Epithelial cell of proximal tubule (primary cell): ENCODE measurements around the gene TENM3. TPM values are rescaled to one million over a fixed set of nuclear protein-coding genes. Genes with fewer than 3 reads are reported as not detected.

Experiments
- DNase-seq: peaks from one replicate; pipeline ENCODE4 v3.0.0-alpha.2; 2011; ENCODE audit warnings: low read depth
- H3K4me3 ChIP-seq: 2 replicates; pipeline ENCODE4 v1.5.1; 2011; ENCODE audit warnings: low read depth, mild to moderate bottlenecking, low read length
- total RNA-seq: library from RNA; depleted of rRNA; stranded (reverse); fragments of >200 nt; gene quantifications from 2 replicates; pipeline ENCODE4 v1.2.3, GENCODE V29; 2015
- TF ChIP-seq, protein P1 (sequence below): conservative IDR thresholded peaks from 2 replicates; pipeline ENCODE4 v1.5.1; 2012; ENCODE audit warnings: low read depth, mild to moderate bottlenecking, low read length

The TENM3 gene
- total RNA-seq, 1 donor from 2014 or later, result 2.4 TPM

DNA sequence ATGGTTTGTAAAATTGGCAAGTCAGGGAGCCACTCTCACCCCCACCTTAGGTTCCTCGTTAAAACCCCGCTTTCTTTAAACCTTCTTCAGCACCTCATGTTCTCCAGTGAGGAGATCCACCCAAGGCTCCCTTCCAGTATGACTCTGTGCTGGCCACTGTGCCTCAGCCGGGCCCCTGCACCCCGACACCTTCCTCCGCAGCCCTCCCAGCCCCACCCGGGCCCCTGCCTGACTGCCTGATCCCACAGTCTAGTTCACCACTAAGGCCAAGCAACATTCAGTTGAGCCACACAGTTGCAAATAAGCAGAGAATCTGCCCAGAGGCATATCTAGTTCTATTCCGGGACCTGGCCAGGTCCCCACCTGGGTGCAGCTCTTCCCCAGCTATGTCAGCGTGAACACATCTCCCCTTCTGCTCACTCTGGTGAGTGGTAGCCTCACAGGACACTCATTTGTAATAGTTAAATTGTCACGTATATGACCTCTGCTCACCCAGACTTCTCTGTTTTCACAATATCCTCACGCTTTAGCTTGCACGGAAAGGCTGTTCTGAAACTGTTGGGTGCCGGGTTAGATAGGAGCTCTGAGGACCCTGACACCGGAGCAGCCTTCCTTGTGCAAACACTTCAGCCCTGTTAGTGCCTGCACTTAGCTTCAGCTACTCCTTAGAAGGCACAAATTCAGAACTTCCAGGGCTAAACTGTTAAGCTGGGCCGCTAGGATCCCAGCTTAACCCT is 527.2 kb downstream of the TENM3 start:
- TF ChIP-seq, protein P1, sequence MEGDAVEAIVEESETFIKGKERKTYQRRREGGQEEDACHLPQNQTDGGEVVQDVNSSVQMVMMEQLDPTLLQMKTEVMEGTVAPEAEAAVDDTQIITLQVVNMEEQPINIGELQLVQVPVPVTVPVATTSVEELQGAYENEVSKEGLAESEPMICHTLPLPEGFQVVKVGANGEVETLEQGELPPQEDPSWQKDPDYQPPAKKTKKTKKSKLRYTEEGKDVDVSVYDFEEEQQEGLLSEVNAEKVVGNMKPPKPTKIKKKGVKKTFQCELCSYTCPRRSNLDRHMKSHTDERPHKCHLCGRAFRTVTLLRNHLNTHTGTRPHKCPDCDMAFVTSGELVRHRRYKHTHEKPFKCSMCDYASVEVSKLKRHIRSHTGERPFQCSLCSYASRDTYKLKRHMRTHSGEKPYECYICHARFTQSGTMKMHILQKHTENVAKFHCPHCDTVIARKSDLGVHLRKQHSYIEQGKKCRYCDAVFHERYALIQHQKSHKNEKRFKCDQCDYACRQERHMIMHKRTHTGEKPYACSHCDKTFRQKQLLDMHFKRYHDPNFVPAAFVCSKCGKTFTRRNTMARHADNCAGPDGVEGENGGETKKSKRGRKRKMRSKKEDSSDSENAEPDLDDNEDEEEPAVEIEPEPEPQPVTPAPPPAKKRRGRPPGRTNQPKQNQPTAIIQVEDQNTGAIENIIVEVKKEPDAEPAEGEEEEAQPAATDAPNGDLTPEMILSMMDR, result no peak
- no peak for DNase-seq
- H3K4me3 ChIP-seq, result no peak overlapping the region

DNA sequence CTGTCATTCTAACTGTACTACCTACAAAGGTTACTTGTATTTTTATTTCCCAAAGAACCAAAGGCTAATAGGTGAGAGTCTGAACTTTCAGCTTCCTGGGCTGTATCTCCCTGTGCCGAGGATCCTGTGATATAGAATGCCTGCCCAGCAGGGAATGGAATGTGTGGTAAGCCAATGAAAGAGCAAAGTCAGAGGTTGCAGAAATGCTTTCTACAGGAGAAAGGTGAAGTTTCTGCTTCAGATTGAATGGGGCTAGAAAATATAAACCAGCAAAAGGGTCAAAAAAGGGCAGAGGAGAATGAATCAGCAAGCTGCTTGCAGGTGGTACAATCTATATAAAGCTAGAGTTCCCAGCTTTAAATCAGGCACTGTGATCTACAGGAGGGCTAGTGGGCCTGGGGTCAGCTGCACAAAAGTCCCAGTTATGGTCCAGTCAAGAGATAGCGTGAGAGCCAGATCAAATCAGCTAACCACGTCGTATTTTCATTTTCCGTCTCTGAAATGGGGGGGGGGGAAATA is 527.9 kb downstream of the TENM3 start:
- no peak overlapping the region for H3K4me3 ChIP-seq
- TF ChIP-seq, protein P1, result no peak
- no peak for DNase-seq

DNA sequence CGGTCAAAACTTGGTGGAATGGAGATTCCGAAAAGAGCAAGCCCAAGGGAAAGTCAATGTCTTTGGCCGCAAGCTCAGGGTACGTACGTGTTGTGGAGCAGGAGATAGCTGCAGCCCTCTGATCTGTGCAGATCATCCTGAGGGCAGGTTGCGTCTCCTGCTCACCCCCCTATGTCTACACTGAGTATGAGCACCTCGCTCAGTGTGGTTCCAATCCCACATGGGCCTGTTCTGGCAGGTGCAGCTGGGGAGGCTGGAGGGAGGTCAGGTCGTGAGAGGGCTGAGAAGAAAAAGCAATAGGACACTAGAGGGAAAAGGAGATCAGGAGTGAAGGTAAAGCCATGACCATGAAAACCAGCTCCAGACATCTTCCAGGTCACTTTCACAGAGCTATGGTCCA is 531.9 kb downstream of the TENM3 start:
- no peak for DNase-seq
- H3K4me3 ChIP-seq, result no peak overlapping the region
- TF ChIP-seq, protein P1, result no peak

DNA sequence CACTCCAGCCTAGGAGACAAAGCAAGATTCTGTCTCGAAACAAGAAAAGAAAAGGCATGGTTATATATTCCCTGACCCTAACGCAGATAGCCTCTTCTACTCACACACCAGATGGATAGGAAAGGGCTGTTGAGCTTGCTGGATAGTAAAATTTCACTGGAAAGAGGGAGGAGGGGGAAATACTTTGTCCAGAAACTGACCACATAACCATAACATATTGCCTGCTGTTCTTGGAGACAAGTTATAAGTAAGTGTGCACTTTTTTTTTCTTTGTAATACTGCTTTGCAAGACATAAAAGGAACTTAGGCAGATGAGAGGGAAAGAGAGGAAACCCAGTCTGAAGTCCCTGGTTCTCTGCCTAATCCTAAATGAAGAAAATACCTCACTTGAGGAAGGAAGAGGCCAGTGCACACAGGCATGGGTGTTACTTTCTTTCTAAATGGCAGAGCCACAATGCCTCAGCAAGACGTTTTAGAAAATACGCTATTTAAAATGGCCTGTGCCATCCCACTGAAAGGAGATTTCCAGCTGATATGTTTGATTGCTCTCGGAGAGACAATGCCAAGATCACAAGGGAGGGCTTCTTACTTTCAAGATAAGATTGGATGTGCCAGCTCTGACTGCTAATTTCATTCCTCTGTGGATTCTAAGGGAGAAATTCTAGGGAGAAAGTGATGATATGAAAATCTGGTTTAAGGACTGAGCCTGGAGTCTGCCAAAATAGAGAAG is 533.3 kb downstream of the TENM3 start:
- H3K4me3 ChIP-seq, result no peak overlapping the region
- TF ChIP-seq, protein P1, result no peak

DNA sequence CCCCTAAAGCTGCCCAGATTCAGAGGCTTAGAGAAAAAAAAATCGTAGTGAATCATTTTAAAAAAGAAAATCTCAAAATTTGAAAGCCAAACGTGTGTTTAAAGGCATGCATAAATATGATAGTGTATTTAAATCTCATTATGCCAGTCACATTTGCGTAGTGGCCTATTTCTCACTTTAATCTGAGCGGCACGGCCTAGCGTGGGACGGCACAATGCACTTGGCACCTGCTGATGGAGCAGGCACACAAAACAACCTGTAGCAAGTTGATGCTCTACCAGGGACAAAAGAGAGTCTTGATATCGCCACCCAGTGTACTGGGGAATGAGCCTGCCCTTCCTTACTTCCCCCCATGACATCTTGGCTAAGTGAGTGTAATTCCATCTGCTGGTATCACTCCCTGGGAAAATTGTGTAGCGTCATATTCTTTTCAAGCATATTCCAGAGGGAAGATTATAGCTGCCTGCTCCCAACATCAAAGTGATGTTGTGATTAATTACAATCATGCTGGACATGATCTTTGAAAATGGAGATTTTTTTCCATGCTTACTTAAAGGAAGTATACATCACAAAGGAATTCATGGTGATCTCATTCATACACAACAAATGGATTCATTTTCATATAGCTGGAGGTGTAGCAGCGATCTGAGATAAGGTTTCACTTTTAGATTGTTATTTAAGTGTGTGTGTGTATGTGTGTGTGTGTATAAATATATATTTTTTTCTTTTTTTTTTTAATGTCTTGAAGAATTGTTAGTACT is 535.2 kb downstream of the TENM3 start:
- TF ChIP-seq, protein P1, result no peak
- no peak overlapping the region for H3K4me3 ChIP-seq
- DNase-seq, result no peak

More for the DNA sequence above, 533.3 kb downstream of the TENM3 start:
- DNase-seq, result no peak

DNA sequence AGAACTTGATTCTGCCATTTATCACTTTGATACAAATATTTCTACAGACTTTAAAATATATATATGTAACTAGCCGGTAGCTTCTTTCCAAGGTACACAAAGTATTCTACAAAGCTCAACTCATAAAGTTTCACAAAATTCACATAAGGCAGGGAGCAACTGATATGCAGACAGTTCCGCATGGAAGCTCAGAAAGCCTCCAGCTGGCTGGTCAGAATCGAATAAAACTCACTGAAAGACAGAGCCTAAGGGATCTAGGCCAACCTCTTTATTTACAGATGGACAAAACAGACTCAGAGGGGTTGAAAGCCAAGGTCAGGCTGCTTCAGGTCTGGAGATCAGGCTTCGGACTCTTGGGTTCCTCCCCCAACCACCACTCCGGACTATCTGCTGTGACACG is 543.8 kb downstream of the TENM3 start:
- no peak overlapping the region for H3K4me3 ChIP-seq
- DNase-seq, result no peak
- TF ChIP-seq, protein P1, result no peak
